ENCODE data around the gene CCDC188. TPM values are rescaled to one million over a fixed set of nuclear protein-coding genes. Genes with fewer than 3 reads are reported as not detected.

Gene CCDC188
- total RNA-seq, 1 experiment from 2014 or later = not detected

- H3K36me3 Mint-ChIP-seq = no peaks in the 10 kb centered on the region
- TF ChIP-seq SMAD4 (CRISPR knock-in tag; IDR thresholded peaks at IDR 0.05) (no peak), ETV6 (CRISPR knock-in tag; IDR thresholded peaks at IDR 0.05) (no peak), TEAD4 (CRISPR knock-in tag; IDR thresholded peaks at IDR 0.05) (no peak), ZNF232 (CRISPR knock-in tag; IDR thresholded peaks at IDR 0.05) (no peak), E2F4 (CRISPR knock-in tag; IDR thresholded peaks at IDR 0.05; ENCODE audit: borderline replicate concordance, low read depth) (no peak), GRHL2 (CRISPR knock-in tag; IDR thresholded peaks at IDR 0.05; ENCODE audit: insufficient replicate concordance, severe bottlenecking) (no peak), ZNF671 (CRISPR knock-in tag; IDR thresholded peaks at IDR 0.05) (no peak), ZNF396 (CRISPR knock-in tag; IDR thresholded peaks at IDR 0.05; ENCODE audit: borderline replicate concordance) (no peak), ZNF512 (CRISPR knock-in tag; IDR thresholded peaks at IDR 0.05; ENCODE audit: borderline replicate concordance) (no peak), PRRX2 (CRISPR knock-in tag; IDR thresholded peaks at IDR 0.05) (no peak), ZBTB21 (CRISPR knock-in tag; IDR thresholded peaks at IDR 0.05; ENCODE audit: borderline replicate concordance) (no peak), AFF4 (CRISPR knock-in tag; IDR thresholded peaks at IDR 0.05; ENCODE audit: borderline replicate concordance) (no peak), ZNF317 (CRISPR knock-in tag; IDR thresholded peaks at IDR 0.05; ENCODE audit: borderline replicate concordance, low read depth) (no peak), HMGA2 (CRISPR knock-in tag; IDR thresholded peaks at IDR 0.05) (no peak), CBFB (CRISPR knock-in tag; IDR thresholded peaks at IDR 0.05; ENCODE audit: low read depth) (no peak), OVOL2 (CRISPR knock-in tag; IDR thresholded peaks at IDR 0.05; ENCODE audit: borderline replicate concordance) (no peak), TP53 (CRISPR knock-in tag; IDR thresholded peaks at IDR 0.05) (no peak)
- TF ChIP-seq, protein P1, sequence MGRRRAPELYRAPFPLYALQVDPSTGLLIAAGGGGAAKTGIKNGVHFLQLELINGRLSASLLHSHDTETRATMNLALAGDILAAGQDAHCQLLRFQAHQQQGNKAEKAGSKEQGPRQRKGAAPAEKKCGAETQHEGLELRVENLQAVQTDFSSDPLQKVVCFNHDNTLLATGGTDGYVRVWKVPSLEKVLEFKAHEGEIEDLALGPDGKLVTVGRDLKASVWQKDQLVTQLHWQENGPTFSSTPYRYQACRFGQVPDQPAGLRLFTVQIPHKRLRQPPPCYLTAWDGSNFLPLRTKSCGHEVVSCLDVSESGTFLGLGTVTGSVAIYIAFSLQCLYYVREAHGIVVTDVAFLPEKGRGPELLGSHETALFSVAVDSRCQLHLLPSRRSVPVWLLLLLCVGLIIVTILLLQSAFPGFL (CRISPR knock-in tag; IDR thresholded peaks at IDR 0.05; ENCODE audit: borderline replicate concordance) = no peak
- TF ChIP-seq, protein P2, sequence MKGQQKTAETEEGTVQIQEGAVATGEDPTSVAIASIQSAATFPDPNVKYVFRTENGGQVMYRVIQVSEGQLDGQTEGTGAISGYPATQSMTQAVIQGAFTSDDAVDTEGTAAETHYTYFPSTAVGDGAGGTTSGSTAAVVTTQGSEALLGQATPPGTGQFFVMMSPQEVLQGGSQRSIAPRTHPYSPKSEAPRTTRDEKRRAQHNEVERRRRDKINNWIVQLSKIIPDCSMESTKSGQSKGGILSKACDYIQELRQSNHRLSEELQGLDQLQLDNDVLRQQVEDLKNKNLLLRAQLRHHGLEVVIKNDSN (CRISPR knock-in tag; IDR thresholded peaks at IDR 0.05) = no peak
- DNase-seq (ENCODE audit: low spot score) (no peak), ATAC-seq (no peak)
- no peaks in the 10 kb centered on the region for H3K27me3 Mint-ChIP-seq (ENCODE audit: low read depth)
- CTCF ChIA-PET = interaction anchor here (0.7 kb wide), 1 partner anchor 18 kb away, joined by 3 read pairs; no protein-coding TSS in a partner anchor
- H3K27ac Mint-ChIP-seq = peak overlapping the region; percentile 19; the same call in 1 of the 2 replicates
- H3K4me3 Mint-ChIP-seq = no peak overlapping the region
- POLR2A ChIA-PET = interaction anchor here (0.6 kb wide), 1 partner anchor 22 kb away, joined by 3 read pairs; the partner anchor contains the start of gene TRMT2A
- no peaks in the 10 kb centered on the region for H3K4me1 Mint-ChIP-seq
- H3K9me3 Mint-ChIP-seq = no peaks in the 10 kb centered on the region
Measured at GRCh38 chr22:20139391-20140106, 11.3 kb downstream of the CCDC188 start.

Measured in WTC11 (cell line).